ENCODE data around the gene AFG1L.

AFG1L gene

DNA sequence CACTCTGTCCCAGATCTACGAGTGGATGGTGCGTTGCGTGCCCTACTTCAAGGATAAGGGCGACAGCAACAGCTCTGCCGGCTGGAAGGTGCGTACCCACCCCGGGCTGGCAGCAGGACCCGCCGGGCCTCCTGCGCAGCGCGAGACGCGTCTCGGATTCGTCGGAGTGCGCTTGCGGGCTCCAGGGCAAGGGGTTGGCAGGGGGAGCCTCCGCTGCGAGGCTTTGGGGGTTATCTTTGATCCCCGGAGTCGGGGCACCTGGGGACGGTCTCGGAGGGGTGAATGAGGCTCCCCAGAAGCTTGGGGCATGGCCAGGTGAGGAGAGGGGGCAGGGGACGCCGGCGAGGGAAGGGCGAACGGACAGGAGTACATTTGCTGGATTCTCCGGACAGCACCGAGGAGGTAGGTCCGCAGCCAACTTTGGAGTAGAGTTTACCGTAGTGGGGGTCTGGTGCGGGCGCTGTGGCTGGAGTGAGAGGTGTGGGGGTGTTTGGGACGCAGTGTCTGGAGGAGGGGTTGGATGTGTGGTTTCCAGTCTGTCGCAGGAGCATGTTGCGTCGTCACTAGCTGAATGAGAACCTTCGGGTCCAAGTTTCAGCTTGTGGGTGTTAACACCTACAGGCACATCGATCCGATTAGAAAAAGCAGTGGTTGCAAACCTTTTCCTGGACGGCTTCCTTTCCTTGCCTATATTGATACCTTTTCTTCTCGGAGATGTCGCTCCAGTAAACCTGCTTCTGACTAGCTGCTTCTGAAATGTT lies 267.1 kb downstream of the AFG1L start:
- peak overlapping the region; percentile 89 for H3K4me2 ChIP-seq (ENCODE audit: low read length)
- peak overlapping the region; percentile 95 for H3K4me3 ChIP-seq (ENCODE audit: low read length)
- H3K4me1 ChIP-seq (ENCODE audit: control insufficient read depth, insufficient read depth, low read length): peaks cover 29% of the 10 kb centered on the region
- peaks cover 17% of the 10 kb centered on the region for H3K36me3 ChIP-seq (ENCODE audit: insufficient read depth, low read length)
- no peaks in the 10 kb centered on the region for H3K27me3 ChIP-seq (ENCODE audit: control insufficient read depth, insufficient read depth, low read length)
- peak overlapping the region; percentile 88 for H3K9ac ChIP-seq (ENCODE audit: low read depth, low read length)
- no peaks in the 10 kb centered on the region for H3K9me3 ChIP-seq (replicated peaks; ENCODE audit: low read length)

DNA sequence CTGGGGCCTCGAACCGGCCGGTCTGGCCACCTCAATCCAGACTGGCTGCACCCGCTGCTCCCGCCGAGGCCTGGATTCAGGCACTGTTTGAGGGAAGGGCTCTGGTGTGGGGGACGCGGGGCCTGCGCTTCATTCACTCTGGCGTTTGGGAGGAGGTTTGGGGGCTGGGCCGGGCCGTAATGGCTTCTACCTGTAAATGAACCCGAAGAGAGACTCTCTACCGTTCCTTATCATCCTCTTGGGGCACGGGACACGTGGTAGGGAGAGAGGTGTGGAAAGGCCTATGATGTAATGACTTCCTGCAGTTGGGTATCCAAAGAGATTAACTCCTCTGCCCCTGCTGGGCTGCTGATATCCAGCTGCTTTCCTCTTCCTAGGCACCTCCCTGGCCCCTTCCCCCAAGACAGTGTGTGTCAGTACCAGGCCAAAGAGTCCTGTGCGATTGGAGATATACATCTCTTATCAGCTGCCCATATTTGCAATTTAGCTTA lies 267.7 kb downstream of the AFG1L start:
- Histone ChIP-seq H3K4me1 (ENCODE audit: control insufficient read depth, insufficient read depth, low read length) (peaks cover 30% of the 10 kb centered on the region), H3K27me3 (ENCODE audit: control insufficient read depth, insufficient read depth, low read length) (no peaks in the 10 kb centered on the region), H3K9ac (ENCODE audit: low read depth, low read length) (peak overlapping the region; percentile 88), H3K9me3 (replicated peaks; ENCODE audit: low read length) (no peaks in the 10 kb centered on the region), H3K4me3 (ENCODE audit: low read length) (peak overlapping the region; percentile 95), H3K4me2 (ENCODE audit: low read length) (peak overlapping the region; percentile 89), H3K36me3 (ENCODE audit: insufficient read depth, low read length) (peaks cover 22% of the 10 kb centered on the region)

DNA sequence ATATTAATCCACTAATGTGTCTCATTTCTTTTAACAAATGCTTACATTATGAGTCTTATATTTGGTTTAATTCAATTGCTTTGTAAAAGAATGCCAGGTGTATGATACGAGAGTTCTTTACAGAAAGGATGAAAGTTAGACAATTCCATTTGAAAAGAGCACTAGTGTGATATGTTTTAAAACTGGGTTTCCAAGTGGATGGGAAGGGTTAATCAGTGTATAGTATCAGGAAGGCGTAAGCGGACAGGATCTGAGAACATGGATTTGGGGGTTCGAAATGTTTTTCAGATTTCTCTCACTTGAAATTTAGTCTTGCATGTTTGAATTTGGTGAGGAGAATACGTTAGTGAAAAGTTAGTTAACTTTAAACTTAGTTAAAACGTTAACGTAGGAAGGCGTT lies 268.4 kb downstream of the AFG1L start:
- Histone ChIP-seq H3K27me3 (ENCODE audit: control insufficient read depth, insufficient read depth, low read length) (no peaks in the 10 kb centered on the region), H3K4me2 (ENCODE audit: low read length) (peak overlapping the region; percentile 89), H3K9ac (ENCODE audit: low read depth, low read length) (peak overlapping the region; percentile 88), H3K4me3 (ENCODE audit: low read length) (peak overlapping the region; percentile 95), H3K36me3 (ENCODE audit: insufficient read depth, low read length) (peaks cover 26% of the 10 kb centered on the region), H3K9me3 (replicated peaks; ENCODE audit: low read length) (no peaks in the 10 kb centered on the region), H3K4me1 (ENCODE audit: control insufficient read depth, insufficient read depth, low read length) (peaks cover 32% of the 10 kb centered on the region)

DNA sequence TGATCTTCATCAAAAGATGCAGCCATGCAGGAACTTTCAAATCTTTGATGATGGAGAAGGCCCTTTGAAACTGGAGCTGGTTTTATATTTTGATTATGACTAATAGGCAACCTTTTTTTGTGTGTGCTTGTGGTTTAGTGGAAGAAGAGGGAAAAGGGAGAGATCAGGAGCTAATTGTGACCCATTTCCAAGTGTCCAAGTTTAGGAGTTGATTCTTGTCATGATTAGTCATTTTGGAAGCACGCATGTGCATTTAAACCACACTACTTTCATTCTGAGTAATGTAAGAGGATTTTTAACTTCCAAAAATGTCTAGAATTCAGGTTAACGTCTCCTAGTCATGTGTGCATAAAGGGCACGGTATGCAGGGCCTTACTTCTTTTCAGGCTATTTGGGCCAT lies 269.3 kb downstream of the AFG1L start:
- no peaks in the 10 kb centered on the region for H3K9me3 ChIP-seq (replicated peaks; ENCODE audit: low read length)
- H3K4me3 ChIP-seq (ENCODE audit: low read length): peak overlapping the region; percentile 95
- no peaks in the 10 kb centered on the region for H3K27me3 ChIP-seq (ENCODE audit: control insufficient read depth, insufficient read depth, low read length)
- peak overlapping the region; percentile 89 for H3K4me2 ChIP-seq (ENCODE audit: low read length)
- peaks cover 34% of the 10 kb centered on the region for H3K36me3 ChIP-seq (ENCODE audit: insufficient read depth, low read length)
- H3K9ac ChIP-seq (ENCODE audit: low read depth, low read length): peak overlapping the region; percentile 88
- H3K4me1 ChIP-seq (ENCODE audit: control insufficient read depth, insufficient read depth, low read length): peaks cover 33% of the 10 kb centered on the region

DNA sequence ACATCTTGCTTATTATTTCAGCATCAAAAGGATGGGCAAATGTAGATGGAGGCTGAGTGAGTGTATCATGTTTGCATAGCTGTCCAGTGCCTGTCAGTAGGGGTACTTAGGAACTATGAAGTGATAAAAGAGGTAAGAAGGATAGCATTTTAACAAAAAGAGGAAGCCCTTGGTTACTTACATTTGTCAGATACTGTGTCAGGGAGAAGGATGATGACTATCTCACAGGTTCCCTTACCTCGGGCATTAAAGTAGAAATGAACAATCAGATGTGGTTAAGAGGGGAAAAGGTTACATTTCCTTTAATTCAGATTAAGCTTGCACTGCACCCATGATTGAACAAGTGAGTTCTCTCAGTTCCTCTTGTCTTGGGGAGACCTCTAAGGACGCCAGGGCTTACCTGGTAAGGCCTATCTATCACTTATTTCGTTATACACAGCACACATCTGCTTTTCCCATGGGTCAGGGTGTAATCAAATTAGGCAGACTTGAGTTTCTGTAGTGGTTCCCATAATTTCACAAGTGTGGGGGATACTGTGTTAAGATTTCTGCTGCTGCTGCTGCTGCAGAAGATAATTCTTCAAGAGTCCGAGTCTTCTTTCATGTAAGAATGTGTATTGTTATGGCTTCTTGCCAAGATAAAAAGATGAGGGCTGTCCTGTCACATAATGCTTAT lies 270.4 kb downstream of the AFG1L start:
- Histone ChIP-seq H3K9me3 (replicated peaks; ENCODE audit: low read length) (no peaks in the 10 kb centered on the region), H3K4me2 (ENCODE audit: low read length) (peak overlapping the region; percentile 89), H3K36me3 (ENCODE audit: insufficient read depth, low read length) (peaks cover 41% of the 10 kb centered on the region), H3K9ac (ENCODE audit: low read depth, low read length) (peak overlapping the region; percentile 75), H3K4me3 (ENCODE audit: low read length) (peak overlapping the region; percentile 95), H3K27me3 (ENCODE audit: control insufficient read depth, insufficient read depth, low read length) (no peaks in the 10 kb centered on the region), H3K4me1 (ENCODE audit: control insufficient read depth, insufficient read depth, low read length) (peaks cover 33% of the 10 kb centered on the region)

DNA sequence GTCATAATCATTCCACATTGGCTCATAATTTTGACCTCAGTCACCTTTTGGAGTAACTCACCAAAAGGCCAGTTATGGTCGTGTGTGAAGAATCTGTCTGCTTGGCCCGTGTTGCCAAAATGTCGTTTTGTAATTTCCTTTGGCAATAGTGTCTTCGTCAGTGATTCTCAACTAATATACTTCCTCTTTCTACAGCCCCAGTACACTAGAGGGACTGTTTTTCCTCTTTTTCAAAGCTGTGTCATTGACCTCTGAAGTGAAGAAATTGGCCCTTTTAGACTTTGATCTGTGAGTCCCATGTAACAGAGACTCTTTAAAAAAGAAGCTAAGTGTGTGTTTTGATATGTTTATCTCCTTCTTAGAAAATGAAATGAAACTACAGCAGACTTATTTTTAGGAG lies 271.0 kb downstream of the AFG1L start:
- peak overlapping the region; percentile 95 for H3K4me3 ChIP-seq (ENCODE audit: low read length)
- no peaks in the 10 kb centered on the region for H3K27me3 ChIP-seq (ENCODE audit: control insufficient read depth, insufficient read depth, low read length)
- peak overlapping the region; percentile 89 for H3K4me2 ChIP-seq (ENCODE audit: low read length)
- peaks cover 33% of the 10 kb centered on the region for H3K4me1 ChIP-seq (ENCODE audit: control insufficient read depth, insufficient read depth, low read length)
- H3K36me3 ChIP-seq (ENCODE audit: insufficient read depth, low read length): peaks cover 48% of the 10 kb centered on the region
- peak overlapping the region; percentile 75 for H3K9ac ChIP-seq (ENCODE audit: low read depth, low read length)
- H3K9me3 ChIP-seq (replicated peaks; ENCODE audit: low read length): no peaks in the 10 kb centered on the region

DNA sequence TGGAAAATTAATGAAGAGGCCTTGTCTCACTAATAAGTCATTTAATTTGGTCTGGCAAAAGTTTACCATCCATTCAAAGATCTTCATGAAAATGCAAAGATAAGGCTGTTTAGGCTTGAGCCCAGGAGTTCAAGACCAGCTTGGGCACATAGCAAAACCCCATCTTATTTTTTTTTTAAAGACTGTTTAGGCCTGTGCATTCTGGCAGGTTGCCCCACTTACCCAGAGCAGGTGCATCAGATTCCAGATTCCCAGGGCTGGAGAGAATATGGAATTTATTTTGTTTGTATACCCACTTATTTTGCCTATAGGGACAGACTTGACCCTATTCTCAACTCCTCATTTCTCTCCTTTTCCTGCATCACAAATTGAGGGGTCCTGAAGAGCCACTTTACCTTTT lies 271.6 kb downstream of the AFG1L start:
- Histone ChIP-seq H3K9me3 (replicated peaks; ENCODE audit: low read length) (no peaks in the 10 kb centered on the region), H3K4me3 (ENCODE audit: low read length) (peak overlapping the region; percentile 18), H3K9ac (ENCODE audit: low read depth, low read length) (peak overlapping the region; percentile 75), H3K4me1 (ENCODE audit: control insufficient read depth, insufficient read depth, low read length) (peaks cover 33% of the 10 kb centered on the region), H3K27me3 (ENCODE audit: control insufficient read depth, insufficient read depth, low read length) (no peaks in the 10 kb centered on the region), H3K4me2 (ENCODE audit: low read length) (peak overlapping the region; percentile 89), H3K36me3 (ENCODE audit: insufficient read depth, low read length) (peaks cover 53% of the 10 kb centered on the region)

DNA sequence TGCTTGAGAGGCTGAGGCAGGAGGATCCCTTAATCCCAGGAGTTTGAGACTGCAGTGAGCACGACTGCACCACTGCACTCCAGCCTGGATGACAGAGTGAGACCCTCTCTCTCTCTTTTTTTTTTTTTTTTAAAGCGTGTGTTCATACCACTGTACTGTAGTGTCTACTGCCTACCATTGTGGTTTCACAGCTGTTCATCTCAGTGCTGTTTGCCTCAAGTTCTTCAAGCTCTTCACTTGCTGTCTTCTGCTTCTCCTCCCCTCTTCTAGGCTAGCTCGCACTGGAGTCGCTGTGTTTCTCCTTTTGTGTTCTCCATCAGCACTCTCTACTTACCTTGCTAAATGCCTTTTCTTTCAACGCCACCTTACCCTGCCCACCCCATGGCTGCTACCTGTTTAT lies 273.2 kb downstream of the AFG1L start:
- H3K4me2 ChIP-seq (ENCODE audit: low read length): no peak overlapping the region
- H3K4me3 ChIP-seq (ENCODE audit: low read length): no peak overlapping the region
- H3K9ac ChIP-seq (ENCODE audit: low read depth, low read length): no peak overlapping the region
- H3K4me1 ChIP-seq (ENCODE audit: control insufficient read depth, insufficient read depth, low read length): peaks cover 33% of the 10 kb centered on the region
- no peaks in the 10 kb centered on the region for H3K27me3 ChIP-seq (ENCODE audit: control insufficient read depth, insufficient read depth, low read length)
- H3K9me3 ChIP-seq (replicated peaks; ENCODE audit: low read length): no peaks in the 10 kb centered on the region
- H3K36me3 ChIP-seq (ENCODE audit: insufficient read depth, low read length): peaks cover 57% of the 10 kb centered on the region

DNA sequence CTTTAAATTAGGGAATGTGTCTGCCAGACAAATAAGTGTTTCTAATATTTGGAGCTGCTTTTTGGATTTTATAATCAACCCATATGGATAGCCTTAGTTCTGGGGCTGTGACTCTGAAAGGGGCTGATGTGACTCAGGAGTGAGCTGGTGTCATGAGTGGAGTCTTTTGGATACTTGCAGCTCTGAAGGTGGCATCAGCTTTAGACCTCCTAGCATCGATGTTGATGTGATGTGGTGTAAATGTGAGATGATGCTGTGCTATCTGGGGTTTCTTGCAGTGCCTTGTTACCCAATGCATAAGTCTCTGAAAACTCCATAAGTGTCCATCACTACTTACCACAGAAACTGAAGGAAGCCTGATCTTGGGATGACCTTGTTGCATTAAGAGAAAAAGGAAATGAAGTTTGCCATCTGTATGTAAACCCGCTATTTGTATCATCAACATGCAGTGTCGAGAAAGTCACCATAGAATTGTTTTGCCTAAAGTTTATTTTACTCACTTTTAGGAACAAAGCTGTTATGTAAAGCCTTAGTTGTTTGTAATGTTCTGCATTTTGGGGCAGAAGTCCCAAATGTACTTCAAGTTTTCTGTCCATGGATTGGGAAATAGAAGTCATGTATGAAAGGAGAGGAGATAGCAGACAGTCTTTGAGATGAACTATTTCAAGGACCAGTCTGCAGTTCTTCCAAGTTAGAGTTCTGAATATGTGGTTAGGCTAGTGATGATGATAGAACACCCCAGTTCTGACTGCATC lies 273.9 kb downstream of the AFG1L start:
- Histone ChIP-seq H3K9ac (ENCODE audit: low read depth, low read length) (no peak overlapping the region), H3K4me2 (ENCODE audit: low read length) (no peak overlapping the region), H3K4me1 (ENCODE audit: control insufficient read depth, insufficient read depth, low read length) (peaks cover 33% of the 10 kb centered on the region), H3K27me3 (ENCODE audit: control insufficient read depth, insufficient read depth, low read length) (no peaks in the 10 kb centered on the region), H3K36me3 (ENCODE audit: insufficient read depth, low read length) (peaks cover 60% of the 10 kb centered on the region), H3K9me3 (replicated peaks; ENCODE audit: low read length) (no peaks in the 10 kb centered on the region), H3K4me3 (ENCODE audit: low read length) (no peak overlapping the region)

DNA sequence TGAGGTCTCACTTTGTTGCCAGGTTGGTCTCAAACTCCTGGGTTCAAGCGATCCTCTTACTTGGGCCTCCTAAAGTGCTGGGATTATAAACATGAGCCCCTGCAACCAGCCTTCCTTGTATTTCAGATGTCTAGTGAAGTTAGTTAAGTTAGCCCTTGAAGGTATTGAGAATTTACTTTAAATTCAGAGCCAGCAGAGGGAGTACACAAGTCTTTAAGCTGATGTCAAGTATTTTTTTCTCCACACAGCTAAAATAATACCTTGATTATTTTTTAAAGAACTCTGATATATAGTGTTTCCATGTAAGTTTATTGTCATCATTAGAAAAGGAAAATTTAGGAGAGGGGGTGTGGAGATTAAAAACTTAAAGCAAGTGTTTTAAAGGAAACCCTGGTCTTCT lies 275.7 kb downstream of the AFG1L start:
- Histone ChIP-seq H3K36me3 (ENCODE audit: insufficient read depth, low read length) (peaks cover 62% of the 10 kb centered on the region), H3K9me3 (replicated peaks; ENCODE audit: low read length) (no peaks in the 10 kb centered on the region), H3K4me1 (ENCODE audit: control insufficient read depth, insufficient read depth, low read length) (peaks cover 34% of the 10 kb centered on the region), H3K4me2 (ENCODE audit: low read length) (no peak overlapping the region), H3K9ac (ENCODE audit: low read depth, low read length) (no peak overlapping the region), H3K4me3 (ENCODE audit: low read length) (no peak overlapping the region), H3K27me3 (ENCODE audit: control insufficient read depth, insufficient read depth, low read length) (no peaks in the 10 kb centered on the region)

DNA sequence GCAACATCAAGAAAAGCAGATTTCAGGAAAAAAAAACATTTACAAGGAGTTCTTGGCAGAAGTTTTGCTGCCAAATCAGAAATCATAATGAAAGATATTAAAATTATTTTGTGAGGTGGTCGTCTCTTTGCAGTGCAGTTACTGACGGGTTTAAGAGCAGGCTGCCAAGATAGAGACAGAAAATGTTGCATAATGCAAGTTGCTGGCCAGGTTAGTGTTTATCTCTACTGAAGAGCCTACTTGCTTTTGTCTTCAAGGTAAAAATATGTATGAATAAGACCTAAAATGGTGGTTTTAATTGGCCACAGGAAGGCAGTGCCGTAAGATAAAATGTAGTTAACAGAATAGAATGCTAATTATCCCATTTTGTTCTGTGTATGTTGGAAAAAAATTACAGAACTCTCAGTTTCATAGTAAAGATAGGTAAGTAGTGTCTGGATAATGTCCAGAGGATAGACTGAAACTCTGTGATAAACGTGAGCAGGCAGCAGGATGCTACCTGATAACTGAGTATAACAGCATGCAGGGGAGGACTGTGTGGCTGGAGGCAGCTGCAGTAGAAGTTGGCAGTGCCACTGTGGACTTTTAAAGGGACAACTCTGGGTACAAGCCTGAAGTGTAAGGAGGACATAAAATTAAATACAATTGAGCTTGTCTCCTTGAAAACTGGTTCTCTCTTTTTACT lies 279.7 kb downstream of the AFG1L start:
- Histone ChIP-seq H3K4me1 (ENCODE audit: control insufficient read depth, insufficient read depth, low read length) (peaks cover 53% of the 10 kb centered on the region), H3K9ac (ENCODE audit: low read depth, low read length) (no peak overlapping the region), H3K4me2 (ENCODE audit: low read length) (peak overlapping the region; percentile 27), H3K4me3 (ENCODE audit: low read length) (no peak overlapping the region), H3K36me3 (ENCODE audit: insufficient read depth, low read length) (peaks cover 40% of the 10 kb centered on the region), H3K9me3 (replicated peaks; ENCODE audit: low read length) (no peaks in the 10 kb centered on the region), H3K27me3 (ENCODE audit: control insufficient read depth, insufficient read depth, low read length) (no peaks in the 10 kb centered on the region)
